Activated naive CD8-positive, alpha-beta T cell (primary cell): Measurements from ENCODE around the gene GPR183.
"Not testable (repeated sequence)": the region's sequence is repeated elsewhere in the genome, so short reads cannot be mapped to it uniquely, and the experiment has no call there.

Experiments used
- H3K27ac Mint-ChIP-seq: one replicate; pipeline ENCODE4 v1.8.0; 2021; ENCODE audit warnings: mixed read lengths
- H3K27me3 Mint-ChIP-seq: one replicate; pipeline ENCODE4 v1.8.0; 2021; ENCODE audit warnings: mixed read lengths
- H3K36me3 Mint-ChIP-seq: one replicate; pipeline ENCODE4 v1.8.0; 2021; ENCODE audit warnings: mixed read lengths
- H3K4me1 Mint-ChIP-seq: one replicate; pipeline ENCODE4 v1.8.0; 2021; ENCODE audit warnings: low read depth, mixed read lengths
- H3K4me3 Mint-ChIP-seq: one replicate; pipeline ENCODE4 v1.8.0; 2021; ENCODE audit warnings: mild to moderate bottlenecking, mixed read lengths
- H3K9me3 Mint-ChIP-seq: one replicate; pipeline ENCODE4 v1.8.0; 2021; ENCODE audit warnings: low read depth, mixed read lengths

GPR183 gene

DNA sequence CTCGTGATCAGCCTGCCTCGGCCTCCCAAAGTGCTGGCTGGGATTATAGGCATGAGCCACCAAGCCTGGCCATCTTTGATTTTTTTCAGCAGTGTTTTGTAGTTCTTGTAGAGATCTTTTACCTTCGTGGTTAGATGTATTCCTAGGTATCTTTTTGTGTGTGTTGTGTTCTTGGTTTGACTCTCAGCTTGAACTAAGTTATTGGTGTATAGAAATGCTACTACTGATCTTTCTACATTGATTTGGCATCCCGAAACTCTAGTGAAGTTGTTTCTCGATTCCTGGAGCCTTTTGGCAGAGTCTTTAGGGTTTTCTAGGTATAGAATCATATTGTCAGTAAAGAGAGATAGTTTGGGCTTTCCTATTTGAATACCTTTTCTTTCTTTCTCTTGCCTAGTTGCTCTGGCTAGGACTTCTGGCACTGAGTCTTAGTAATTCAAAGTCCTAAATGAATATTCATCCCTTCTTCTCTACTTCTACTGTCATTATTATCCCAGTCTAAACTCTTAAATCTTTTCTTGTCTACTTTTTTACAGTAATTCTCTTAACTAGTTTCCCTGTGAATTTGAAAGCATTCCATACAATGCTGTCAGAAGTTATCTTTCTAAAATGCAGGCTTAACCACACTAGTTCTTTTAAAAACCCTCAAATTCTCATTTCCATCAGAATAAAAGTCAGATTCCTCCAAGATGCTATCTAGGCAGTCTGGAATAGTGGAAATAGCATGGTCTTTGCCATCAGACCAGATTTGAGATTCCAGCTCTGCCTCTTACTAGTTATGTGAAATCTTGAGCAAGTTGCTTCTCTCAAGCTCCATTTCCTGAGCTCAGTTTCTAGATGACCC is 56.0 kb downstream of the GPR183 start:
- no peaks in the 10 kb centered on the region for H3K27me3 Mint-ChIP-seq
- peaks cover 65% of the 10 kb centered on the region for H3K4me1 Mint-ChIP-seq
- H3K36me3 Mint-ChIP-seq = peaks cover 34% of the 10 kb centered on the region
- no peak overlapping the region for H3K4me3 Mint-ChIP-seq
- H3K9me3 Mint-ChIP-seq = no peaks in the 10 kb centered on the region
- peak overlapping the region; percentile 28 for H3K27ac Mint-ChIP-seq

DNA sequence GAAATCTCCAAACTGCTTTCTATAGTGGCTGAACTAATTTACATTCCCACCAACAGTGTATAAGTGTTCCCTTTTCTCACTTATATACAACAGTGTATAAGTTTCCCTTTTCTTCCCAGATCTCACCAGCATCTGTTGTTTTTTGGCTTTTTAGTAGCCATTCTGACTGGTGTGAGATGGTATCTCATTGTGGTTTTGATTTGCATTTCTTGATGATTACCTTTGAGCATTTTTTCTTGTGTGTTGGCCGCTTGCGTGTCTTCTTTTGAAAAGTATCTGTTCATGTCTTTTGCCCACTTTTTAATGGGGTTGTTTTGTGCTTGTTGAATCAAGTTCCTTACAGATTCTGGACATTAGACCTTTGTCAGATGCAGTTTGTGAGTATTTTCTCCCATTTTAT is 57.6 kb downstream of the GPR183 start:
- H3K27me3 Mint-ChIP-seq, H3K4me3 Mint-ChIP-seq, H3K9me3 Mint-ChIP-seq: not testable (repeated sequence)
- peak overlapping the region; percentile 47 for H3K27ac Mint-ChIP-seq
- H3K36me3 Mint-ChIP-seq = peaks cover 28% of the 10 kb centered on the region
- H3K4me1 Mint-ChIP-seq = peaks cover 53% of the 10 kb centered on the region

DNA sequence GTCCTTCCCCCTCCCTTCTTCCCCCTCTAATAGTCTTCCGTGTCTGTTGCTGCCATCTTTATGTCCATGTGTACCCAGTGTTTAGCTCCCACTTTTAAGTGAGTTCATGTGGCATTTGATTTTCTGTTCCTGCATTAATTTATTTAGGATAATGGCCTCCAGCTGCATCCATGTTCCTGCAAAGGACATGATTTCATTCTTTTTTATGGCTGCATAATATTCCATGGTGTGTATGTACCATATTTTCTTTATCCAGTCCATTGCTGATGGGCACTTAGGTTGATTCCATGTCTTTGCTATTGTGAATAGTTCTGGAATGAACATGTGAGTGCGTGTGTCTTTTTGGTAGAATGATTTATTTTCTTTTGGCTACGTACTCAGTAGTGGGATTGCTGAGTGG is 58.0 kb downstream of the GPR183 start:
- Mint-ChIP-seq H3K27ac (peak overlapping the region; percentile 42), H3K4me1 (peaks cover 51% of the 10 kb centered on the region), H3K36me3 (peaks cover 27% of the 10 kb centered on the region)
- not testable (repeated sequence) for H3K9me3 Mint-ChIP-seq, H3K4me3 Mint-ChIP-seq, H3K27me3 Mint-ChIP-seq

DNA sequence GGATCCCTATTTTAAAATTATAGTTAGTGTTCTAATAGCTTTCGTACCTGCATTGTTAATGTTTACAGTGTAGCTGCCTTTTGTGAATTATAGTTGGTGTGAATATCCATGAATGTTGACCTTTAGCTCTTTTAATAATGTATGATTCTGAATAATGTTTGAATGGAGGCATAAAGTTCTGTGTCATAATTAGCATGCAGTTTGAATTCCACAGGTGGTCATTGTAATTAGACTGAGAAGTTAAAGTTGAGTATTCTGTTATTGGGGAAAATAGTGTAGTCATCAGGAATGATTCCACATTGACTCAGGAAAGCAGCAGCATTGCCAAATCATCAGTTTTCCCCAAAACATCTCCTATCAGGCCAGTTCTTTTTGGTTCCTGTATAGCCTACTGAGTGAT is 61.1 kb downstream of the GPR183 start:
- Mint-ChIP-seq H3K4me3 (no peak overlapping the region), H3K36me3 (peaks cover 27% of the 10 kb centered on the region), H3K27me3 (no peaks in the 10 kb centered on the region), H3K27ac (peak overlapping the region; percentile 84), H3K9me3 (no peaks in the 10 kb centered on the region), H3K4me1 (peaks cover 34% of the 10 kb centered on the region)
